ENCODE results near the gene RAB33B. TPM values are rescaled to one million over a fixed set of nuclear protein-coding genes. Genes with fewer than 3 reads are reported as not detected.

The RAB33B gene
- total RNA-seq, 4 donors from 2014 or later, result 8.1 to 12.3 (median 10.8) TPM

- TF ChIP-seq POLR2A (IDR thresholded peaks at IDR 0.05), result no peak
- TF ChIP-seq CTCF (IDR thresholded peaks at IDR 0.05), result no peak
- DNase-seq (ENCODE audit: low spot score in 2 of 2), result no peak
- no peak overlapping the region for H3K4me3 ChIP-seq (ENCODE audit: low read depth, poor library complexity, severe bottlenecking)
- intact Hi-C loops (cut with DNase I; ENCODE audit: low total_unique reads), result no loop called here
- WGBS, 2 donors, result 80 to 95% methylated on average over 1 of the region's 1 CpG
Measured at GRCh38 chr4:139451997-139452396, 1.9 kb upstream of the RAB33B start.

DNA sequence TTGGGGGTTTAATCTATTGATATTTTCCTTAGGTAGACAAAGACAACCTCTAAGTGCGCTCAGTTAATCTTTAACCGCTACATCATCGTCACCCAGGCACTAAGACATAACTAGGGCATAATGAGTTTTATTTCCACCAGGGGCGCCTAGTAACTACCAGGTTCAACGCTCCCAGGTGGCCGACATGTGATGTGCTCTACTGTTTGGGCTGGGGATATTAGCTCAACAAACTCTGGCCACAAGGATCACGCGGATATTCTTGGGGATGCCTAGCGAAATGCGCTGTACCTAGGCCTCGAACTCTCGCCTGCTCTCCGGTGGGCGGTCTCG, 915 bp upstream of the RAB33B start:
- intact Hi-C loops (cut with DNase I; ENCODE audit: low total_unique reads), result no loop called here
- H3K4me3 ChIP-seq (ENCODE audit: low read depth, poor library complexity, severe bottlenecking), result peak overlapping the region; percentile 90
- peak in 1 of 2 donors; percentile 61 for DNase-seq (ENCODE audit: low spot score in 2 of 2)
- WGBS, 2 donors, result 1 to 2% methylated on average over 13 to 15 of the region's 15 CpGs
- no peak for TF ChIP-seq CTCF (IDR thresholded peaks at IDR 0.05)
- no peak for TF ChIP-seq POLR2A (IDR thresholded peaks at IDR 0.05)

- peak overlapping the region; percentile 90 for H3K4me3 ChIP-seq (ENCODE audit: low read depth, poor library complexity, severe bottlenecking)
- WGBS, 2 donors, result 1% methylated on average over 40 to 56 of the region's 76 CpGs
- peak; percentile 98 to 100 for DNase-seq (ENCODE audit: low spot score in 2 of 2)
- intact Hi-C loops (cut with DNase I; ENCODE audit: low total_unique reads), result no loop called here
- TF ChIP-seq POLR2A (IDR thresholded peaks at IDR 0.05), result no peak
- TF ChIP-seq CTCF (IDR thresholded peaks at IDR 0.05), result no peak
Measured at GRCh38 chr4:139453371-139454110, 380 bp upstream of the RAB33B start.

- DNase-seq (ENCODE audit: low spot score in 2 of 2), result no peak
- TF ChIP-seq CTCF (IDR thresholded peaks at IDR 0.05), result no peak
- no peak for TF ChIP-seq POLR2A (IDR thresholded peaks at IDR 0.05)
- intact Hi-C loops (cut with DNase I; ENCODE audit: low total_unique reads), result no loop called here
- 26% methylated on average over 6 of the region's 6 CpGs for WGBS, 2 donors
- no peak overlapping the region for H3K4me3 ChIP-seq (ENCODE audit: low read depth, poor library complexity, severe bottlenecking)
Measured at GRCh38 chr4:139455126-139455538, 1.2 kb downstream of the RAB33B start.

- intact Hi-C loops (cut with DNase I; ENCODE audit: low total_unique reads), result no loop called here
- no peak for DNase-seq (ENCODE audit: low spot score in 2 of 2)
- no peak overlapping the region for H3K4me3 ChIP-seq (ENCODE audit: low read depth, poor library complexity, severe bottlenecking)
- TF ChIP-seq CTCF (IDR thresholded peaks at IDR 0.05), result no peak
- no peak for TF ChIP-seq POLR2A (IDR thresholded peaks at IDR 0.05)
- 73 to 78% methylated on average over 4 of the region's 4 CpGs for WGBS, 2 donors
Measured at GRCh38 chr4:139457318-139457717, 3.4 kb downstream of the RAB33B start.

DNA sequence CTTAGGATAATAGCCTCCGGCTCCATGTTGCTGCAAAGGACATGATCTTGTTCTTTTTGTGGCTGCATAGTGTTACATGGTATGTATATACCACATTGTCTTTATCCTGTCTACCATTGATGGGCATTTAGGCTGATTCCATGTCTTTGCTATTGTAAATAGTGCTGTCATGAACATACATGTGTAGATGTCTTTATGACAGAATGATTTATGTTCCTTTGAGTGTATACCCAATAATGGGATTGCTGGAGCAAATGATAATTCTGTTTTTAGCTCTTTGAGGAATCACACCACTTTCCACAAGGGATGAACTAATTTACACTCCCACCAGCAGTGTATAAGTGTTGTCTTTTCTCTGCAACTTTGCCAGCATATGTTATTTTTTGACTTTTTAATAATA, 4.6 kb downstream of the RAB33B start:
- TF ChIP-seq POLR2A (IDR thresholded peaks at IDR 0.05) (no peak), CTCF (IDR thresholded peaks at IDR 0.05) (no peak)
- no peak overlapping the region for H3K4me3 ChIP-seq (ENCODE audit: low read depth, poor library complexity, severe bottlenecking)
- DNase-seq (ENCODE audit: low spot score in 2 of 2), result no peak
- 85 to 92% methylated on average over 1 of the region's 1 CpG for WGBS, 2 donors
- intact Hi-C loops (cut with DNase I; ENCODE audit: low total_unique reads), result no loop called here
